DMS153 treated with DMSO at 0.1 percent for 48 hours (cell line): ENCODE data around the gene GFPT2.

ENCODE experiments used
- DNase-seq: peaks from one replicate; lab custom pipeline; 2025; ENCODE audit not compliant: unreplicated experiment; lab: John Stamatoyannopoulos, UW

Gene GFPT2

DNA sequence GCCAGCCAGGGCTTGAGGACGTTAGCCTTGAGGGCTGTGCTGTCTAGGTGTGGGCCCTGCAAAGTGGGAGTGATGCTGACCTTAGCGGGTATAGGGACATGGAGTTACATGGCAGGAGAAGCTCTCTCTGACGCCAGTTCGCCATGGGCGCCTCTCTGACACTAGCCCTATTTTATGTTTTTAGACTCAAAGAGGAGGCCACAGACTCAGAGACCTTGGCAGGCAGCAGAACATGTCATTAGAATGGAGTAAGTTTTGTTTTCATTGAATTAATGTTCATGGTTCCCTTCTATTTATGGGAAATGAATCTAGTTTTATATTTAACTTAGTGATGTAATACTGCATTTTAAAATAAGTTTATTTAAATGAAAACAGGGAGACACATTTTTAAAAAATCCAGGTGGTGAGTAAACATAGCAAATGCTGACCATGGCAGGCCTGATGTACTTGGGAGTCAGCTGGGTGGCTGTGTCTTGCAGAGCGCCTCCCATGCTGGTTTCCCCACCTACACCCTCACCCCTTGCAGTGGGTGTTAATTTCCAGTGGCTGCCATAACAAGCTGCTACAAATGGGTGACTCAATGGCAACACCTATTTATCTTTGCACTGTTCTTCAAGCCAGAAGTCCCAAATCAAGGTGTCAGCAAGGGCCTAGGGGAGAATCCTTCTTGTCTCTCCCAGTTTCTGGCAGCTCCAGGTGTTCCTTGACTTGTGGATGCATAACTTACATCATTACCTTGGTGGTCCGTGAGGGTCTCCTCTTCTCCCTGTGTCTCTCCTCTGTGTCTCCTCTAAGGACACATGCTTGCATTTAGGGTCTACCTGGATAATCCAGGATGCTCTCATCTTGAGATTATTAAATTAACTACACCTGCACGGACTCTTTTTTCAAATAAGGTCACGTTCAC, 25.6 kb upstream of the GFPT2 start:
- no peak for DNase-seq

DNA sequence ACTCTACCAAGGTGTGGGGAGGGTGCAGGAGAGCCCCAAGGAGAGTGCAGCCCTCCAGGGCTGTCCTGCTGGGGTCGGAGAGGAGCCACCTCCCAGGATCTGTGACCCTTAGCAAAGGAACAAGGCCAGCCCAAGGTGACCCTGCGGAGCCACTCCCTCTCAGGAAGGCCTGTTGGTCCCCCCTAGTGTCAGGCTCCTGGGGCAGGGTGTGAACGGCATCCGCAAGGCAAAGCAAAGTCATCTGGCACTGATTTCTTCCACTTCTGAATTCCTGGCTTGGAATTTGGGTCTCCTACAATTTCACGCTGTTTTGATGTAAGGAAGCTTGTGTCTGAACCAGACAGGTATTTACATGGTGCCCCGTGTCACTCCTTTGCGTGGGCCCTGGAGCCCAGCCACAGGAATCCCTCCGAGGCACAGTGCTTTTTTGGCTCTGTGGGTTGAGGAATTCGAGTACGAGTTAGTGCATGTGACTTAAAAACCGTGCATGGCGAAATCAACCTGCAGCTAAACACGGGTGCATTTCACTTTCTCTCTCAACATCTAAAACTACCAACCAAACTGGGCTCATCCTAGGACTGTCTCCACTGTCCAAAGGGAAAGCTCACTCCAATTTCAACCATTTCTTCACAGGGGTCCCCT, 24.5 kb upstream of the GFPT2 start:
- no peak for DNase-seq

DNA sequence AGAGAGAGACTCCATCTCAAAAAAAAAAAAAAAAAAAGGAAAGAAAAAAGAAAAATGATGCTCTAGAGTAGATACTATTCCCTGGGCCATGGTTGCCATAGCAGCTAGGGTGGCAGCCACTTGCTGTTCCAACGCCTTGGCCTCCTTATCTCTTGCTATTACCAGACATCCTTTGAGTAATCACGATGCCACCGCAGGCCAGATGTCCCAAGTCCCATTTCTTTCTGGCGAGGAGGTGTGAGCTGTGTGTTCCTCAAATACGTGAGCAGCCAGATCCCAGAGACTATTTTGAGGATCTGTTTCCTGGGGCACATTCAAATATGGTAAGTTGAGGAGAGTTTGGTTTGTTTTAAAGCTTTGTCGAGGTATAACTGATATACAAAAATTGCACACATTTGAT, 23.4 kb upstream of the GFPT2 start:
- no peak for DNase-seq

DNA sequence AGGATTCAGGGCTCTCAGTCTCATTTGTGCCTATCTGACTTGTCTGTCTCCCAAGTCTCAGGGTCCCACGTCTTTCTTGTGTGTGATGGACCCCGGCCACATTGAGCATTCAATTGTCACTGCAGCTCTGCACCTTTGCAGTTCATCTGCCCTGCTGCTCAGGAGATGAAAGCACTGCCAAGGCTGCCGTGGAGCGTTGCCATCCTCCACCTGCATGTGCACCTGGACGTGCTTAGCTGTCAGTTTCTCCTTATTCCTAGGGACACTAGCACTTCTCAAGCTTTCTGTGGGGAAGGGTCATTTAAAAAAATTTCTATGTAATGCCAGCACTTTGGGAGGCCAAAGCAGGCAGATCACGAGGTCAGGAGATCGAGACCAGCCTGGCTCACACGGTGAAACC, 22.8 kb upstream of the GFPT2 start:
- DNase-seq, result no peak

DNA sequence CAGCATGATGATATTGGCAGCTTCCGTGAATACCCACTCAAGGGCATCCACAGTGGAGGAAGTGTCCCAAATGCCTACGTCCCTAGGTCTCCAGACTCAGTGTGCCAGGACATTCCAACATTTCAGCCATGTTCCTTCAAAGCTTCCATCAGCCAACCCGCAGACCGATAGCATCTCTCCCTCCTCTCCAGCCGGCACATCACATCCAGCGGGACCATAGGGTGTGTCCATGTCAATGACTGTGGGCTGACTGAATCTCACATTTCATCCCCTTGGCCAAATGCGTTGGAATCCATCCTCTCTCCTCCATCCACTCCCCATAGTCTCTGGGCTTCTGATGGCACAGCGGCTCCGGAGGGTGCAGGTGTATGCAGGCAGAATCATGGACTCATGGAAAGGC, 22.2 kb upstream of the GFPT2 start:
- DNase-seq, result no peak

DNA sequence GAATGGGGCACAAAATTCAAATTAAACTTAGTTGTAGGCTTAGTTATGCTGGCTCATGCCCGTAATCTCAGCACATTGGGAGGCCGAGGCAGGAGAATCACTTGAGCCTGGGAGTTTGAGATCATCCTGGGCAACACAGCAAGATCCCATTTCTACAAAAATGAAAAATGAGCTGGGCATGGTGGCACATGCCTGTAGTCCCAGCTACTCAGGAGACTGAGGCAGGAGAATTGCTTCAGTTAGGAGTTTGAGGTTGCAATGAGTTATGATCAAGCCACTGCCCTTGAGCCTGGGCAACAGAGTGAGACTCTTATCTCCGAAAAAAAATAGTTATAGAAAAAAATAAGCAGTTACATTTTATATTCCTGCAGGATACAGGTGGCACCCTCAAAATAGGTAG, 20.7 kb upstream of the GFPT2 start:
- DNase-seq, result no peak

DNA sequence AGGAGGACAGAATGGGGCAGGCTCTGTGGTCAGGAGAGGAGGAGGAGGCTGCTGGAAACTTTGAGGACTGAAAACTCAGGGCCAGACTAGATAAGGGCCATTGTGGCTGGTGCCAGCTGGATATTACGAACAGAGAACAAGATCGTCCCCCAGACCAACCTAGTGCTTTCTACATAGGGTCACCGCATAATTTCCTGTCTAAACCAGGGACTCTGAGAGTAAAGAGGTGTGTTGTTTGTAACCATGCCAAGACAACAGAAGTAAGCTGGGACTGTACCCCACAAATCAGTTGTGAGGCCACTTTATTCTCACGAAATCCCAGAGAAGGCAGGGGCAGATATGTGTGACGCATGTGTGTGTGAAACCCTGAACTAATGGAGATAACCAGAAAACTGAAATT, 20.3 kb upstream of the GFPT2 start:
- no peak for DNase-seq

DNA sequence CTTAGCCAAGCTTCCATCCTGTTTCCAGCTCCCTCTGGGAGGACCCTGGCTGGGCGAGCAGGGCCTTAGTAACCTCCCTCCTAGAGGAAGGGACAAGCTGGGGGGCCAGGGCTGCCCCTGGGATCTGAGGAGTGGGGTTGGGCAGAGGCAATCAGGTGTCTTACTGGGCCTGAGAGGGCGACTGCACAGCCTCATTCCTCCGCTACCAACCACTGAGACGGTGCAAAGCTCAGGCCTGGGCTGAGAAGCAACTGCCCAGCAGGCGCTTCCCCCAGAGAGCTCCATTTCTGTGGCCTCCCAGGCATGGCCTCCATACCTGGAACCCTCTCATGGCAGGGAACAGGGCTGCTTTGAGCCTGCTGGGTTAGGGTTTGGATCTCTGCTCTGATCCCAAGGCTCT, 18.8 kb upstream of the GFPT2 start:
- DNase-seq, result no peak

DNA sequence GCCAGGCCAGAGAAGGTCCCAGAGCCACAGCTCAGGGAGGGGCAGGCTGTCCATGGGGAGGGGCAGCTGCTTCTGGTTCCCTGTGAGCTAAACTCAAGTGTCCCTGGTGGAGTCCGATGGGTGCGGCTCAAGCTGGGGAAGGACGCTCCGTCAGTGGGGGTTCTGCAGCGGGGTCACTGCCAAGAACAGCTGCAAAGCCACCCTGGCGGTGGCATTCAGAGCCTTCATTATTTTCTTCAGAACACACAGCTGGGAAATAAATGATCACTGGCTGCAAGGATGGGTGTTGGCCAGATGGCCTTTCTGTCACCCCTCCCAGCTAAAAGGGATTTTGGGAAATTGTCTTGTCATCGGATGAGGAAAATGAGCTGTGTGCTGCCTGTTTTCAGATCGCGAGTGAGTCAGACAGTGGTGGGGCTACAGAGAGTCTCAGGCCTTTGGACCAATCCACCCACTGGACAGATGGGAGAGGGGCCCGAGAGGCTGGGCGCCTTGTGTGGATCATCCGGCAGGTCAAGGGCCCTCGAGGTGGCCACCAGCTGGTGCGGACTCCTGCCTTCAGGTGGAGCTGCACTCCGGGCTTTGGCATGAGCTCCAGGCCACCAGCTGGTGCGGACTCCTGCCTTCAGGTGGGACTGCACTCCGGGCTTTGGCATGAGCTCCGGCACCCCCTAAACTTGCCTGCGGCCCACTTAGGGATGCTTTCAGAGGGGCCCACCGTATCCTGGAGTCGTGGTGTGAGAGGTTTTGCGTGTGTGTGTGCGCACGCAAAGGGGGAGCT, 17.9 kb upstream of the GFPT2 start:
- DNase-seq, result no peak

DNA sequence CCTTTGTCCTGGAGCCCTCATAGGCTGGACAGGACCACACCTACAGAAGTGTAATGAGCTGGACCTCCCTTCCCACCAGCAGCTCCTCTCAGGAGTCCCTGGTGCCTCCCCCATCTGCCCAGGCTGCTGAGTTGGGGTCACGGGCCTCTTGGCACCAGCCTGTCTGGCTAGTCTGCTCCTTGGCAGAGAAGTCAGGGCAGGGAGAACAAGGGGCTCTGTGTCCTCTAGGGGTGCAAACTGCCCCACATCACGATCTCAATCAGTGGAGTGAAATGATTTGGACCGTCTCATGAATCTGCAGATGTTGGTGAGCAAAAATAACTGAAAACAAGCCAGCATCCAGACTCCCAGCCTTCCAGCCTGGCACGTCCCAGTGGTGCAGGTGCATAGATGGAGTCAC, 14.9 kb upstream of the GFPT2 start:
- no peak for DNase-seq

DNA sequence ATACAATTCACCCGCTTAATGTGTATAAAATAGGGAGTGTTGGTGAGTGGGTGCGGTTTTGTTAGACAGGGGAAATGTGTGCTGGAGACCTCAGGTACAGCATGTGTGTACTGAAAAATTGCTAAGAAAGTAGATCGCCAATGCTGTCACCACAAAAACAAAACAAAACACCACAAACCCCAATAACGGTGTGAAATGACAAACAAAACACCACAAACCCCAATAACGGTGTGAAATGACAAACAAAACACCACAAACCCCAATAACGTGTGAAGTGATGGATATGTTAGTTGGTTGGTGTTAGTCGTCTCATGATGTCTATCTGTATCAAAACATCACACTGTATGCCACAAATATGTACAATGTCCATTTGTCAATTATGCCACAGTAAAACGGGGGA, 14.2 kb upstream of the GFPT2 start:
- no peak for DNase-seq

DNA sequence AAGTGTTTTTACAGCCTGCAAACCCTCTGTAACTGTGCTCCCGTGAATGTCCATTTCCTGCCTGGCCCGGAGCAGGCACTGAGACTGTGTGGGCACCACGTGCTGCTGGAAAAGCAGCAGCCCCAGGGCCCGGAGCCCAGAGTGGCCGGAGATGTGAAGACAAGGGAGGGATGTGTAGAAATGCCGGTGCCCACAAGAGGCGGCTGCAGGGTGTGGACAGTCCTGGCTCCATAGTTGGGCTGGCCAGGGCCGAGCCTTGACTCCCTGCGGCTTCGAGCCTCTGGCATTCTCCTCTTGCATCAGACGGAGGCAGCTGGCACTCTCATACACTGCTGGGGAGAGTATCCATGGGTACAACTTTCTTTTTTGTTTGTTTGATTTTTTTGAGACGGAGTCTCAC, 13.2 kb upstream of the GFPT2 start:
- DNase-seq, result no peak

DNA sequence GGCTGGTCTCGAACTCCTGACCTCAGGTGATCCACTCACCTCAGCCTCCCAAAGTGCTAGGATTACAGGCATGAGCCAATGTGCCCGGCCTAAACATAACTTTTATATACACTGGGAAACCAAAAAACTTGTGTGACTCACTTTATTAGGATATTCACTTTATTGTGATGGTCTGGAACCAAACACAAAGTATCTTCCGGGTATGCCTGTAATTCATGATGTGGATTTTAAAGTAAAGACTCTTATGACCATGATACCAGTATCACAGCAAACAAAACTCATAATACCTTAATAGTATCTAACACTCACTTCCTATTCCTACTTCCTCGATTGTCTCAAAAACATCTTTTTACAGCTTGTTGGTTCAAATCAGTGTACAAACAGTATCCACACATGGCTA, 12.7 kb upstream of the GFPT2 start:
- no peak for DNase-seq

DNA sequence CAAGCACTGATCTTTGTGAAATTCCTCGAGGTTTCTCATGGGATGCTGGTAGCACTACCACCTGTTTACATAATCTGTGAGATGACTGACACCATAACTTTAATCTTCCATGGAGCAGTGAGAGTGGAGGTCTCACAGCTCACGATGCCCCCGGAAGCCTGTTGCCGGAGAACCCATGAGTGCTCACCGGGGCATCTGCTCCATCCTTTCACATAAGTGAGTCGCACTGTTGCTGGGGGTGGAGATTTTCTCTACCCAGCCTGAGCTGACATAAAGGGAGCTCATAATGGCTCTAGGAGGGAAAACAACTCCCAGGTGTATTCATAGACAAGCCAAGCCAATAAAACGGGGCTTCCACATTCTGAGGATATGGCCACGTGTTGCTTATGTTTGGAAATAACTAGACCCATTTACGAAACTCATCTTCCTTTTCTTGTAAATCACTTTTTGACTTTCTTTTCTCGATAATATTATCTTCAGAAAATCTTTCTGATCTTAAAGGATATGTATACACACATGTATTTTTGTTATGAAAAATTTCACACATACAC, 11.2 kb upstream of the GFPT2 start:
- DNase-seq, result no peak

DNA sequence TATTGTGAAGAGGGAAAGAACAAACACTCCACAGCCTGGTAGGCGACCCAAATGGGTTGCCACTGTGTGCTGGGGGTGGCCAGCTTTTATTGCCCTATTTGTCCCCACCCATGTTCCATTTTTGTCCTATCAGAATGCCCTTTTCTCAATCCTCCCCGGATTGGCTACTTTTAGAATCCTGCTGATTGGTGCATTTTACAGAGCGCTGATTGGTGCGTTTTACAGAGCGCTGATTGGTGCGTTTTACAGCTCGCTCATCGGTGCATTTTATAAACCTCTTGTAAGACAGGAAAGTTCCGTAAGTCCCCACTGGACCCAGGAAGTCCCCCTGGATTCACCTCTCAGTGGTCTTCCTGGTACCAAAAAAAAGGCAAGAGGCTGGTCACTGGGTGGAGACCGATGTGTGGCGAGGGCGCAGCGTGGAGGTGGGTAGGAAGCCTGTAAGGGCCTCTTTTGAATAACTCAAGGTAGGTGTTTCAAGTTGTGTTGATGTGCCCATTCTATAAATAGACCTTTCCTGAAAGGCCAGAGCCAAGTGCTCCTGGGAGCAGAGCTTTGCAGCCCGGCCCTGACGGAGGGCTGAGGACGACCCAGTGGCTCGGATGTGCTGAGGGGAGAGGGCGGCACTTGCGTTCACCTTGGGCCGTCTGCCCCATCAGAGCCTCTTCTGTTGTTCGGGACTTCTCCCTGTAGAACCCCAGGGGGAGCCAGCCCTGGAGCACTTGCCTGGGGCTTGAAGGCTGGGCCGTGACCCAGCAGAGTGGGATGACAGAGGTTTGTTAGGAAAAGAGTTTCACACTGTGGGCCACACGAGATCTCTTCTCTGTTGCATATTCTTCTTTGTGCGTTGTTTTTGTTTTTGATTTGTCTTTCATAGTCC, 7.2 kb upstream of the GFPT2 start:
- no peak for DNase-seq

DNA sequence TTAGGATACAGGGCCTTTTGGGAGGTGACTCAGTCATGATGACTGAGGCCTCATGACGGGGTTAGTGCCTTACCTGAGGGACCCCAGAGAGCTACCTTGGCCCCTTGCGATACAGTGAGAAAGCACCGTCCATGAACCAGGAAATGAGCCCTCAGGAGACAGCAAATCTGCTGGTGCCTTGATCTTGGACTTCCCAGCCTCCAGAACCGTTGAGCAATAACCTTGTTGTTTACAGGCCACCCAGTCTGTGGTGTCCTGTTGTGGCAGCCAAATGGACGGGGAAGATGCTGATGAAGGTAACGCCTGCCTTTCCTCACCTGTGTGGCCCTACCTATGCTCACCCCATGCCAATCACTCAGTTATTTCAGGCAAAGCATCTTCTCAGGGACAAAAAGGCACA, 5.6 kb upstream of the GFPT2 start:
- DNase-seq, result no peak

DNA sequence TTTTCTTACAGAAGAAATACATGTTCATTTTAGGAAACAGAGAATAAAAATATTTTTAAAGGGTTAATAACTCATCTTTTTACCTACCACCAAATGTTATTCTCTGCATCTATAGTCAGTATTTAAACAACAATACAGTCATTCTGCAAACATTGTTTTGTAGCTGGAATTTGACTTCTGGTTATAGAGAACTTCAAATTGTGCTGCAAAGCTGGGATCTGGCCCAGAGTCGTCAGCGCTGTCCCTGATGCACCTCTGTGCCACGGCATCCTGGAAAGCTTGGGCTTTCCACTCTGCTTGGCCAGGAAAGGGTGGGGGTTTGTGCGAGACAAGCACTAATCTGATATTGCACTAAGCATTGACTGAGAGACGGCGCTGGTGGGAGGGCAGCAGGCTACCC, 5.0 kb upstream of the GFPT2 start:
- no peak for DNase-seq

DNA sequence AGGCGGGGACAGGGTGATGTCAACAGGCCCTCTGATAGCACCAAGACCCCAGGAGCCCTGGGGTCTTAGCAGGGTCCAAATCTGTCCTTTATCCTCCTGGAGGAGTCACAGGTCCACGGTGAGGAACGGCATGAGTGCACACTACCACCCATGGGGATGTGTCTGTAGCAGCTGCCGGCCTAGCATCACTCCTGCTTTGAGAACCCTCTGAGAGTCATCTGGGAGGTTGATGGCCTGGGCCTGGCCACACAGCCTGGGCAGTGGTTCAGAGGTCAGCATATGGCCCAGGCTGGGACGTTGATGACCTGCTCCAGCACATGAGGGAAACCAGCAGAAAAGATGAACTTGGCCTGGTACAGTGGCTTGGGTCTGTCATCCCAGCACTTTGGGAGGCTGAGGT, 1.8 kb upstream of the GFPT2 start:
- no peak for DNase-seq

DNA sequence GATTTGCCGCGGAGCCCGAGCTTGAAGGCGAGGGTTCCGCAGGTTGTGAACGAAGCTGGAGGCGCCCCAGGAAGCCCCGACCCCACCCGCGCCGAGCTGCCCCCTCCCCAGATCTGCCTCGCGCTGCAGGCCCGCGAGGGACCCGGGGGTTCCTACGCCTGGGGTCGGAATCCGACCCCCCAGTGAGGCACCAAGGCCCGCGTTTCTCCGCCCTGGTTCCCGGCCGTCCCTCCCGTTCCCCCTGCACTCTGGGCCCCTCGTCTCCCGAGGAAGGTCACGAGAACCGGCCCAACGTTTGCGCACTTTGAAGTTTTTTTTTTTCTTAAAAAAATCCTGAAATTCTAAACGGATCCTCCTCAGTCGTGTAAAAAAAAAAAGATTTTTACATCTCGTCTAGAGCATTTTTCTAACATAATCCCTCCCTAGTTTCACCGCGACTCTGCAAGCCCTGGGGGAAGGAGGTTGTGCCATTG, 880 bp upstream of the GFPT2 start:
- DNase-seq, result no peak
